K562 (cell line): ENCODE results near the gene RPH3AL. TPM values are rescaled to one million over a fixed set of nuclear protein-coding genes. Genes with fewer than 3 reads are reported as not detected.

ENCODE experiments used
- ATAC-seq: fragments of 200-7000 bp; cut with Tn5 transposase; 3 replicates; pipeline ENCODE4 v1.9.1; 2020; ENCODE audit warnings: moderate library complexity
- BruUV-seq: library from RNA; stranded (reverse); fragments of 400-500 nt; replicated peaks from 2 replicates; lab custom pipeline; 2021; lab: Mats Ljungman, UMichigan
- CTCF ChIA-PET: fragments of 300-600 bp; formaldehyde crosslinking; extraction: SDS; loops from one replicate; lab custom pipeline; 2021; ENCODE audit warnings: low intra/inter-chr PET ratio; lab: Yijun Ruan, JAX
- POLR2A ChIA-PET: fragments of 300-600, 350-650 bp; sonication (Branson Sonifier 250); formaldehyde crosslinking; extraction: SDS; loops from one replicate; lab custom pipeline; 2021; ENCODE audit warnings: antibody characterized with exemption, inconsistent platforms; lab: Yijun Ruan, JAX
- DNase-seq, 4 experiments: peaks; one replicate each; pipeline versions ENCODE4 v3.0.0 to v3.0.0-alpha.2; 2011 to 2018; ENCODE audit warnings: low spot score in 3 of 4, mixed read lengths in 3 of 4; ENCODE audit errors: extremely low read depth in 1 of 4
- FAIRE-seq: peaks from 2 replicates; lab custom pipeline; 2011; peaks lifted over from hg19 to GRCh38; lab: Jason Lieb, UNC
- H2AFZ ChIP-seq: 2 replicates; pipeline ENCODE4 v1.6.0; 2011; ENCODE audit warnings: low read depth, low read length, control low read depth, inconsistent platforms
- H3K27ac ChIP-seq: fragments of 200-600 bp; 3 replicates; pipeline ENCODE4 v1.8.0; 2011; ENCODE audit warnings: low read depth, mild to moderate bottlenecking, control low read depth, inconsistent platforms, low read length, moderate library complexity, mixed read lengths; ENCODE audit errors: extremely low read depth
- H3K27me3 ChIP-seq, 2 experiments: fragments of 300-600 bp in 1 of 2; 2 replicates in 1 of 2; 3 replicates in 1 of 2; pipeline versions ENCODE4 v1.6.0 to v1.8.0; 2011; ENCODE audit warnings: inconsistent platforms in 2 of 2, low read length in 2 of 2, mild to moderate bottlenecking in 1 of 2, mixed read lengths in 1 of 2, moderate library complexity in 1 of 2; ENCODE audit not compliant: control insufficient read depth in 2 of 2, insufficient read depth in 2 of 2
- H3K36me3 ChIP-seq: fragments of 300-600 bp; 3 replicates; pipeline ENCODE4 v1.8.0; 2011; ENCODE audit warnings: mild to moderate bottlenecking, low read length, inconsistent platforms; ENCODE audit not compliant: control insufficient read depth, insufficient read depth
- H3K4me1 ChIP-seq, 2 experiments: fragments of 200-600 bp in 1 of 2; replicated peaks in 1 of 2; 2 replicates in 1 of 2; 3 replicates in 1 of 2; pipeline versions ENCODE4 v1.5.1 to v1.8.0; 2011; ENCODE audit warnings: inconsistent platforms in 2 of 2, low read length in 2 of 2, mild to moderate bottlenecking in 1 of 2, mixed read lengths in 1 of 2, moderate library complexity in 1 of 2; ENCODE audit not compliant: control insufficient read depth in 2 of 2, insufficient read depth in 2 of 2
- H3K4me2 ChIP-seq: 2 replicates; pipeline ENCODE4 v1.6.1; 2011; ENCODE audit warnings: low read length, control low read depth, inconsistent platforms, mixed read lengths; ENCODE audit not compliant: insufficient read depth
- H3K4me3 ChIP-seq: fragments of 200-600 bp; sonication (generic), shearing (Covaris generic); 2 replicates; pipeline ENCODE4 v1.5.1; 2016; ENCODE audit warnings: control low read depth, inconsistent platforms
- H3K79me2 ChIP-seq: fragments of 200-600 bp; 3 replicates; pipeline ENCODE4 v1.8.0; 2011; ENCODE audit warnings: low read length, inconsistent platforms; ENCODE audit not compliant: control insufficient read depth, insufficient read depth
- H3K9ac ChIP-seq, 2 experiments: 2 replicates each; pipeline versions ENCODE4 v1.6.0 to v1.6.1; 2011; ENCODE audit warnings: low read depth in 2 of 2, low read length in 2 of 2, control low read depth in 1 of 2, inconsistent platforms in 1 of 2, mild to moderate bottlenecking in 1 of 2, mixed read lengths in 1 of 2; ENCODE audit not compliant: insufficient read depth in 1 of 2
- H3K9me1 ChIP-seq: one replicate; pipeline ENCODE4 v1.6.0; 2011; ENCODE audit warnings: inconsistent platforms, mild to moderate bottlenecking, low read length, moderate library complexity; ENCODE audit not compliant: control insufficient read depth, insufficient read depth
- H3K9me3 ChIP-seq: replicated peaks from 2 replicates; pipeline ENCODE4 v1.5.1; 2011; ENCODE audit warnings: low read depth, low read length, inconsistent platforms; ENCODE audit not compliant: control insufficient read depth, insufficient read depth
- H4K20me1 ChIP-seq: replicated peaks from 2 replicates; pipeline ENCODE4 v1.6.1; 2011; ENCODE audit warnings: low read length, inconsistent platforms, mixed read lengths; ENCODE audit not compliant: control insufficient read depth, insufficient read depth
- BRD4 ChIP-seq: fragments of 200-600 bp; sonication (generic); IDR thresholded peaks from 2 replicates; pipeline ENCODE4 v1.6.1; 2017; ENCODE audit warnings: inconsistent platforms
- RAD21 ChIP-seq, 2 experiments: fragments of 250-450 bp in 1 of 2; fragments of 450-650 bp in 1 of 2; sonication (Bioruptor Pico) in 1 of 2; formaldehyde crosslinking in 1 of 2; IDR thresholded peaks in 1 of 2; conservative IDR thresholded peaks in 1 of 2; 2 replicates each; pipeline versions ENCODE4 v1.4.0 to v1.8.0; 2020 to 2022; ENCODE audit warnings: mild to moderate bottlenecking in 2 of 2, moderate library complexity in 1 of 2
- RBBP5 ChIP-seq: fragments of 200-600 bp; sonication (generic); IDR thresholded peaks from 2 replicates; pipeline ENCODE4 v1.6.1; 2012; ENCODE audit warnings: borderline replicate concordance, mild to moderate bottlenecking, low read length, control low read depth, inconsistent platforms; ENCODE audit not compliant: insufficient read depth, poor library complexity, severe bottlenecking
- RFX1 ChIP-seq: fragments of 450-650 bp; IDR thresholded peaks from 2 replicates; pipeline ENCODE4 v1.6.1; 2016; ENCODE audit warnings: mild to moderate bottlenecking, moderate library complexity
- TCFL5 ChIP-seq: fragments of 250-450 bp; sonication (Bioruptor Pico); conservative IDR thresholded peaks from 2 replicates; pipeline ENCODE4 v1.6.1; 2021; ENCODE audit warnings: mild to moderate bottlenecking, moderate library complexity, matching md5 sums
- ZKSCAN1 ChIP-seq: fragments of 150-350 bp; IDR thresholded peaks from 2 replicates; pipeline ENCODE4 v1.6.1; 2016; ENCODE audit warnings: low read depth, low read length
- ZNF133 ChIP-seq: fragments of 250-450 bp; sonication (Bioruptor Pico); IDR thresholded peaks from 2 replicates; pipeline ENCODE4 v1.4.0; 2020; ENCODE audit warnings: mild to moderate bottlenecking
- ZNF644 ChIP-seq: fragments of 200-800 bp; sonication (Bioruptor generic); IDR thresholded peaks from 2 replicates; pipeline ENCODE4 v1.6.1; 2016; ENCODE audit warnings: low read depth, missing genetic modification characterization, missing compliant biosample characterization
- ZNF76 ChIP-seq: fragments of 250-450 bp; sonication (Bioruptor Pico); IDR thresholded peaks from 2 replicates; pipeline ENCODE4 v1.4.0; 2020; ENCODE audit warnings: mild to moderate bottlenecking, moderate library complexity, borderline replicate concordance
- ZZZ3 ChIP-seq: fragments of 450-650 bp; IDR thresholded peaks from 2 replicates; pipeline ENCODE4 v1.6.1; 2016; ENCODE audit warnings: antibody characterized with exemption, mild to moderate bottlenecking, moderate library complexity
- WGBS: fragments of 100-300 bp; shearing (Covaris generic); methylation state at CpG from one replicate; pipeline ENCODE4 v1.1.6; 2016; ENCODE audit warnings: low coverage, mixed read lengths; ENCODE audit not compliant: insufficient coverage; ENCODE audit errors: missing lambda C conversion rate; 5-methylcytosine and 5-hydroxymethylcytosine counted together
- in situ Hi-C: fragments of 300-500 bp; cut with MboI; formaldehyde crosslinking; loops from 4 replicates; pipeline ENCODE4 v1.15.0; 2018; ENCODE audit warnings: inconsistent platforms, mixed read lengths
- intact Hi-C: fragments of 100-400 bp; cut with micrococcal nuclease; formaldehyde crosslinking; loops from 2 replicates; pipeline ENCODE4 v1.14.2; 2022
- polyA plus RNA-seq, 8 experiments: library from polyadenylated mRNA; depleted of rRNA in 4 of 8; stranded (reverse) in 5 of 8; unstranded in 3 of 8; fragments of >200 nt; fragmentation: Nextera tagmentation in 2 of 8; fragmentation: Illumina TruSeq in 1 of 8; extraction: Ambion mirVana in 2 of 8; extraction: Trizol in 1 of 8; gene quantifications; 2 replicates each; pipeline versions ENCODE4 v1.2.1 to v1.2.3, GENCODE V29; 2011 to 2014; ENCODE audit warnings: inconsistent platforms in 1 of 8, missing spikeins in 1 of 8
- total RNA-seq, 7 experiments: library from RNA; depleted of rRNA in 6 of 7; stranded (reverse); fragments of >200 nt in 6 of 7; fragmentation: Illumina TruSeq in 2 of 7; extraction: Trizol in 2 of 7; gene quantifications; 2 replicates each; pipeline versions ENCODE4 v1.2.1 to v1.2.3, GENCODE V29; 2011 to 2021; ENCODE audit warnings: low replicate concordance in 1 of 7
- TF ChIP-seq, protein P1 (sequence below), 3 experiments: IDR thresholded peaks in 2 of 3; conservative IDR thresholded peaks in 1 of 3; 2 replicates each; pipeline ENCODE4 v1.5.1; 2011 to 2012; ENCODE audit warnings: low read length in 3 of 3, mild to moderate bottlenecking in 3 of 3, control low read depth in 2 of 3, improper control_type of control experiment in 1 of 3, inconsistent platforms in 1 of 3, low read depth in 1 of 3, mixed read lengths in 1 of 3, moderate library complexity in 1 of 3; ENCODE audit not compliant: insufficient read depth in 2 of 3
- TF ChIP-seq, protein P2 (sequence below), 2 experiments: IDR thresholded peaks; 2 replicates each; pipeline ENCODE4 v1.6.1; 2011; ENCODE audit warnings: borderline replicate concordance in 1 of 2, control low read depth in 1 of 2, low read depth in 1 of 2, low read length in 1 of 2, mild to moderate bottlenecking in 1 of 2, mixed read lengths in 1 of 2, moderate library complexity in 1 of 2; ENCODE audit not compliant: insufficient read depth in 1 of 2, insufficient read length in 1 of 2, poor library complexity in 1 of 2, severe bottlenecking in 1 of 2; ENCODE audit errors: extremely low read depth in 1 of 2
- TF ChIP-seq, protein P3 (sequence below): fragments of 150-350 bp; IDR thresholded peaks from 2 replicates; pipeline ENCODE4 v1.6.1; 2014; ENCODE audit warnings: low read depth, mild to moderate bottlenecking, low read length, borderline replicate concordance

RPH3AL gene
- total and polyA plus RNA-seq, 9 of the 15 experiments (the other 6 are each of a cell fraction or from before 2014, with no cell fraction given) = 0.18 to 1.7 (median 0.39) TPM

DNA sequence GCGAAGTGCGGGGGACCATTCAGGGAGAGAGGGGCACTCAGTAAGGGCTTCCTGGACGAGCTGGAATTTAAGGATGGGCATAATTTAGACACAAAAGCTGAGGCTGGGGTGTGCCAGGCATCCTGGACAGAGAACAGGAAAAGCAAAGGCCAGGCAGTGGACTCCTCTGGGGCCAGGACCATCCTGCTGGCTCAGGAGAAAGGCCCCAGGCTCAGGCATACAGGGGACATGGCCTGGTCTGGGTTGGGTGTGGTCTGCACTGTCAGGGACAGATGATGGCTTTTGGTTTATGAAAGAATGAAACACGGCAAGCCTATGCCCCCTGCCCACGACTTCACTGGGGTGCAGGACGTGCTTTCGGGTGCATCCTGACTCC is 122.2 kb downstream of the RPH3AL start (continued):
- no peak for TF ChIP-seq ZNF133 (CRISPR knock-in tag)
- TF ChIP-seq, all 486 proteins: peak for 0

DNA sequence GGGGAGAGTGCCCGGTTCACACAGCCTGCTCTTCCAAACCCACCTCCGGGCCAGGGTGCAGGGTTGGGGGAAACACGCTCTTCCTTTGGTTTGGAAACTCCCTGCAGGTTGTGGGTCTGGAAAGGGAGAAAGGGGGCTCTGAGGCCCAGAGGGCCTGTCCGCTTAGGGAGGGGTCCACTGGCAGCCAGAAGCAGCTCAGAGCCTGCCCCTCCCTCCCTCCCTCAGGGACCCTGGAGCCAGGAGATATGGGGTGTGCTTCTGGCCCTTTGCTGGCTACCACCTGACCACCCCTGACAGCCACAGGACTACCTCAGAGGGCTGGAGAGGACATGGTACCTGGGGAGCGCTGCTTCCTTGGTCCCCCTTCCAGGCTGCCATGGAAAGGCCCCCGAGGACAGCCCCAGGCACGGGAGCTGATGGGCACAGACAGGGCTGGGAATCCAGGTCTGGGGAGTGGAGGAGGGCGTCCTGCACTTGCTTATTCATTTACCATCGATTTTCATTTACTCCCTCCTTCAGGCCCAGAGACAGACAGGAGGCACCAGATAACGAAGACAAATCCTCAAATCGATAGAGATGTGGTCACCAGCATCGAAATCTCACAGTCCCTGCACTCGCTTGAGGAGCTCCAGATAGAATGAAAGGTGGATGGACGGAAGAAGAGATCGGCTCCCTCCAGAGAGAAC is 122.8 kb downstream of the RPH3AL start:
- FAIRE-seq = no peak
- no peak overlapping the region for H3K4me2 ChIP-seq
- in situ Hi-C loops = no loop called here
- no peak for DNase-seq
- no peak overlapping the region for H2AFZ ChIP-seq
- no peak for ATAC-seq
- CTCF ChIA-PET = no interaction called here
- no peaks in the 10 kb centered on the region for H3K79me2 ChIP-seq
- no peaks in the 10 kb centered on the region for H3K36me3 ChIP-seq
- H4K20me1 ChIP-seq = no peaks in the 10 kb centered on the region; the same call in 1 of the 2 replicates
- H3K9me1 ChIP-seq = no peaks in the 10 kb centered on the region
- intact Hi-C loops = no loop called here
- POLR2A ChIA-PET = interaction anchor here (0.7 kb wide), 1 partner anchor 55 kb away, joined by 4 read pairs; no protein-coding TSS in a partner anchor
- WGBS = 2% methylated on average over 11 of the region's 15 CpGs
- no peak overlapping the region for H3K27ac ChIP-seq
- H3K4me1 ChIP-seq = no peaks in the 10 kb centered on the region; a peak in 2 of 5 replicates
- H3K9me3 ChIP-seq = no peaks in the 10 kb centered on the region
- H3K4me3 ChIP-seq = no peak overlapping the region
- peaks cover 6 to 54% of the 10 kb centered on the region in 2 experiments; a peak in 4 of 5 replicates for H3K27me3 ChIP-seq
- H3K9ac ChIP-seq = no peak overlapping the region
- BruUV-seq = no TSS peak
- TF ChIP-seq TCFL5 (CRISPR knock-in tag) = no peak
- TF ChIP-seq ZNF76 = no peak
- TF ChIP-seq ZZZ3 = no peak
- no peak for TF ChIP-seq BRD4
- TF ChIP-seq RBBP5 = no peak
- TF ChIP-seq, protein P1, sequence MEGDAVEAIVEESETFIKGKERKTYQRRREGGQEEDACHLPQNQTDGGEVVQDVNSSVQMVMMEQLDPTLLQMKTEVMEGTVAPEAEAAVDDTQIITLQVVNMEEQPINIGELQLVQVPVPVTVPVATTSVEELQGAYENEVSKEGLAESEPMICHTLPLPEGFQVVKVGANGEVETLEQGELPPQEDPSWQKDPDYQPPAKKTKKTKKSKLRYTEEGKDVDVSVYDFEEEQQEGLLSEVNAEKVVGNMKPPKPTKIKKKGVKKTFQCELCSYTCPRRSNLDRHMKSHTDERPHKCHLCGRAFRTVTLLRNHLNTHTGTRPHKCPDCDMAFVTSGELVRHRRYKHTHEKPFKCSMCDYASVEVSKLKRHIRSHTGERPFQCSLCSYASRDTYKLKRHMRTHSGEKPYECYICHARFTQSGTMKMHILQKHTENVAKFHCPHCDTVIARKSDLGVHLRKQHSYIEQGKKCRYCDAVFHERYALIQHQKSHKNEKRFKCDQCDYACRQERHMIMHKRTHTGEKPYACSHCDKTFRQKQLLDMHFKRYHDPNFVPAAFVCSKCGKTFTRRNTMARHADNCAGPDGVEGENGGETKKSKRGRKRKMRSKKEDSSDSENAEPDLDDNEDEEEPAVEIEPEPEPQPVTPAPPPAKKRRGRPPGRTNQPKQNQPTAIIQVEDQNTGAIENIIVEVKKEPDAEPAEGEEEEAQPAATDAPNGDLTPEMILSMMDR (IDR thresholded peaks at IDR 0.05 in 2 of 3, conservative IDR thresholded peaks at IDR 0.05 in 1 of 3; ENCODE audit: insufficient read depth in 2 of 3, low read depth in 1 of 3, low read length in 3 of 3) = no peak
- no peak for TF ChIP-seq ZNF644
- TF ChIP-seq RAD21 (CRISPR knock-in tag; conservative IDR thresholded peaks at IDR 0.05 in 1 of 2, IDR thresholded peaks at IDR 0.05 in 1 of 2) = no peak
- TF ChIP-seq, protein P2, sequence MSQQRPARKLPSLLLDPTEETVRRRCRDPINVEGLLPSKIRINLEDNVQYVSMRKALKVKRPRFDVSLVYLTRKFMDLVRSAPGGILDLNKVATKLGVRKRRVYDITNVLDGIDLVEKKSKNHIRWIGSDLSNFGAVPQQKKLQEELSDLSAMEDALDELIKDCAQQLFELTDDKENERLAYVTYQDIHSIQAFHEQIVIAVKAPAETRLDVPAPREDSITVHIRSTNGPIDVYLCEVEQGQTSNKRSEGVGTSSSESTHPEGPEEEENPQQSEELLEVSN (IDR thresholded peaks at IDR 0.05; ENCODE audit: borderline replicate concordance in 1 of 2, extremely low read depth in 1 of 2, insufficient read depth in 1 of 2, insufficient read length in 1 of 2, low read depth in 1 of 2, low read length in 1 of 2, poor library complexity in 1 of 2, severe bottlenecking in 1 of 2) = no peak
- TF ChIP-seq RFX1 = no peak
- no peak for TF ChIP-seq ZKSCAN1
- TF ChIP-seq, protein P3, sequence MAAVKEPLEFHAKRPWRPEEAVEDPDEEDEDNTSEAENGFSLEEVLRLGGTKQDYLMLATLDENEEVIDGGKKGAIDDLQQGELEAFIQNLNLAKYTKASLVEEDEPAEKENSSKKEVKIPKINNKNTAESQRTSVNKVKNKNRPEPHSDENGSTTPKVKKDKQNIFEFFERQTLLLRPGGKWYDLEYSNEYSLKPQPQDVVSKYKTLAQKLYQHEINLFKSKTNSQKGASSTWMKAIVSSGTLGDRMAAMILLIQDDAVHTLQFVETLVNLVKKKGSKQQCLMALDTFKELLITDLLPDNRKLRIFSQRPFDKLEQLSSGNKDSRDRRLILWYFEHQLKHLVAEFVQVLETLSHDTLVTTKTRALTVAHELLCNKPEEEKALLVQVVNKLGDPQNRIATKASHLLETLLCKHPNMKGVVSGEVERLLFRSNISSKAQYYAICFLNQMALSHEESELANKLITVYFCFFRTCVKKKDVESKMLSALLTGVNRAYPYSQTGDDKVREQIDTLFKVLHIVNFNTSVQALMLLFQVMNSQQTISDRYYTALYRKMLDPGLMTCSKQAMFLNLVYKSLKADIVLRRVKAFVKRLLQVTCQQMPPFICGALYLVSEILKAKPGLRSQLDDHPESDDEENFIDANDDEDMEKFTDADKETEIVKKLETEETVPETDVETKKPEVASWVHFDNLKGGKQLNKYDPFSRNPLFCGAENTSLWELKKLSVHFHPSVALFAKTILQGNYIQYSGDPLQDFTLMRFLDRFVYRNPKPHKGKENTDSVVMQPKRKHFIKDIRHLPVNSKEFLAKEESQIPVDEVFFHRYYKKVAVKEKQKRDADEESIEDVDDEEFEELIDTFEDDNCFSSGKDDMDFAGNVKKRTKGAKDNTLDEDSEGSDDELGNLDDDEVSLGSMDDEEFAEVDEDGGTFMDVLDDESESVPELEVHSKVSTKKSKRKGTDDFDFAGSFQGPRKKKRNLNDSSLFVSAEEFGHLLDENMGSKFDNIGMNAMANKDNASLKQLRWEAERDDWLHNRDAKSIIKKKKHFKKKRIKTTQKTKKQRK = no peak
